ENCODE data around the gene JARID2.

The JARID2 gene

GRCh38 chr6:15536198-15536955 is 290.5 kb downstream of the JARID2 start:
- Histone ChIP-seq H3K9me3 (ENCODE audit: low read length) (no peaks in the 10 kb centered on the region), H3K79me2 (ENCODE audit: insufficient read depth, low read length) (no peaks in the 10 kb centered on the region), H3K27ac (ENCODE audit: low read depth, low read length, poor library complexity, severe bottlenecking) (no peak overlapping the region), H3K27me3 (ENCODE audit: insufficient read depth, low read length) (no peaks in the 10 kb centered on the region), H3F3A (ENCODE audit: insufficient read depth, low read length) (no peaks in the 10 kb centered on the region), H3K4me1 (ENCODE audit: insufficient read depth, low read length, severe bottlenecking) (no peaks in the 10 kb centered on the region), H4K20me1 (ENCODE audit: insufficient read depth, low read length) (no peaks in the 10 kb centered on the region), H3K4me3 (ENCODE audit: low read depth, low read length, poor library complexity, severe bottlenecking) (no peak overlapping the region), H2AFZ (ENCODE audit: low read length) (no peak overlapping the region), H3K9me2 (ENCODE audit: low read depth, low read length) (no peaks in the 10 kb centered on the region), H3K36me3 (ENCODE audit: insufficient read depth, low read length) (peaks cover 8% of the 10 kb centered on the region; the same call in 1 of the 2 replicates), H3K4me2 (ENCODE audit: low read length) (no peak overlapping the region), H3K9ac (ENCODE audit: low read length) (no peak overlapping the region)
- TF ChIP-seq CTCF (IDR thresholded peaks at IDR 0.05; ENCODE audit: low read length) (no peak), EZH2 (IDR thresholded peaks at IDR 0.05; ENCODE audit: borderline replicate concordance, low read length) (no peak)

- Histone ChIP-seq H2AFZ (ENCODE audit: low read length) (no peak overlapping the region), H3K36me3 (ENCODE audit: insufficient read depth, low read length) (no peaks in the 10 kb centered on the region), H3K9ac (ENCODE audit: low read length) (no peak overlapping the region), H3K4me2 (ENCODE audit: low read length) (no peak overlapping the region), H3K4me1 (ENCODE audit: insufficient read depth, low read length, severe bottlenecking) (no peaks in the 10 kb centered on the region), H3K27ac (ENCODE audit: low read depth, low read length, poor library complexity, severe bottlenecking) (no peak overlapping the region), H3F3A (ENCODE audit: insufficient read depth, low read length) (no peaks in the 10 kb centered on the region), H3K9me3 (ENCODE audit: low read length) (no peaks in the 10 kb centered on the region), H4K20me1 (ENCODE audit: insufficient read depth, low read length) (no peaks in the 10 kb centered on the region), H3K27me3 (ENCODE audit: insufficient read depth, low read length) (no peaks in the 10 kb centered on the region), H3K4me3 (ENCODE audit: low read depth, low read length, poor library complexity, severe bottlenecking) (no peak overlapping the region), H3K79me2 (ENCODE audit: insufficient read depth, low read length) (no peaks in the 10 kb centered on the region), H3K9me2 (ENCODE audit: low read depth, low read length) (no peaks in the 10 kb centered on the region)
- TF ChIP-seq CTCF (IDR thresholded peaks at IDR 0.05; ENCODE audit: low read length) (no peak), EZH2 (IDR thresholded peaks at IDR 0.05; ENCODE audit: borderline replicate concordance, low read length) (no peak)
Measured at GRCh38 chr6:15538106-15538505, 292.2 kb downstream of the JARID2 start.

GRCh38 chr6:15538766-15539495 is 293.1 kb downstream of the JARID2 start:
- H3K27ac ChIP-seq (ENCODE audit: low read depth, low read length, poor library complexity, severe bottlenecking) = no peak overlapping the region
- H4K20me1 ChIP-seq (ENCODE audit: insufficient read depth, low read length) = no peaks in the 10 kb centered on the region
- TF ChIP-seq CTCF (IDR thresholded peaks at IDR 0.05; ENCODE audit: low read length) = no peak
- no peak for TF ChIP-seq EZH2 (IDR thresholded peaks at IDR 0.05; ENCODE audit: borderline replicate concordance, low read length)
- no peak overlapping the region for H2AFZ ChIP-seq (ENCODE audit: low read length)
- H3K9me3 ChIP-seq (ENCODE audit: low read length) = peaks cover 3% of the 10 kb centered on the region; the same call in 1 of the 2 replicates
- H3K4me1 ChIP-seq (ENCODE audit: insufficient read depth, low read length, severe bottlenecking) = no peaks in the 10 kb centered on the region
- no peak overlapping the region for H3K4me2 ChIP-seq (ENCODE audit: low read length)
- H3K27me3 ChIP-seq (ENCODE audit: insufficient read depth, low read length) = no peaks in the 10 kb centered on the region
- no peak overlapping the region for H3K4me3 ChIP-seq (ENCODE audit: low read depth, low read length, poor library complexity, severe bottlenecking)
- H3F3A ChIP-seq (ENCODE audit: insufficient read depth, low read length) = no peaks in the 10 kb centered on the region
- peaks cover 3% of the 10 kb centered on the region; the same call in 1 of the 2 replicates for H3K36me3 ChIP-seq (ENCODE audit: insufficient read depth, low read length)
- no peaks in the 10 kb centered on the region for H3K9me2 ChIP-seq (ENCODE audit: low read depth, low read length)
- H3K9ac ChIP-seq (ENCODE audit: low read length) = no peak overlapping the region
- H3K79me2 ChIP-seq (ENCODE audit: insufficient read depth, low read length) = no peaks in the 10 kb centered on the region

Measured in OCI-LY1 (cell line).